Measurements from ENCODE around the gene DCP2.

The DCP2 gene

DNA sequence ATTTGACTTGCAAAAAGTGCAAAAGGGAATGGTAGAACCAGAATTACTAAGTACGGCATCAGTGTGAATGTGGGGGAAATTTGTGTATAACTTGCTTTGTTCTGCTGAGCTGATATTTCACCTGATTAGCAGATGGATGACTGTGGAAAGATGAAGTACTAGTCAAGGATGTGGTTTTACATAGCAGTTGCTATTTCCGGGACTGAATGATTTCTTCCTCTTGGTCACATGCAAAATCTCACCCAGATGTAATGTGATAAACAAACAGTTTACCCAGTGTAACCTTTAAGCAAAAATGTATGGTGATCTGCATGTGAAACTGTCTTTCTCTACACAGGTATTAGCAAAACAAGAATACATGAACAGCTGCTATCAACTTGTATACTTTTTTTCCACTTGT lies 46.1 kb downstream of the DCP2 start:
- DNase-seq = no peak

- DNase-seq = no peak
Measured at GRCh38 chr5:113024076-113024697, 47.6 kb downstream of the DCP2 start.

DNA sequence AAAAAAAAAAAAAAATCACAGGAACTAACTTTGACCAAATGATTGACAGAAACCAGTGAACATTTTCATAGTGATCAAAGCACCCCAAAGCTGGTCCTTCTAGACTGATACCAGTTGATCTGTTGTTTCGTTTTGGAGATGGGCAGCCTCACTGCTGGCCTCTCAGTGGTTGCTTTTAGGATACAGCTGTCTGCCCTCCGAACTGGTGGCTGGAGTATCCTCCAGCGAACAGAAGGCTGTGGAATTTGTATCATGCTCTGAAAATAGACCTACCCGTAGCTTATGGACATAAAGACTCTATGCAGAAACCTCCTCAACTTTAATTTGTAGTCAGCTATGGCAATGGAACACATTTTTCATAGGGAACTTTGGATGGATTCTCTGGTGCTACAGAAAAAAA lies 49.0 kb downstream of the DCP2 start:
- no peak for DNase-seq

GRCh38 chr5:113026211-113026610 lies 49.6 kb downstream of the DCP2 start:
- DNase-seq = no peak

GRCh38 chr5:113027015-113027414 lies 50.4 kb downstream of the DCP2 start:
- DNase-seq = no peak

DNA sequence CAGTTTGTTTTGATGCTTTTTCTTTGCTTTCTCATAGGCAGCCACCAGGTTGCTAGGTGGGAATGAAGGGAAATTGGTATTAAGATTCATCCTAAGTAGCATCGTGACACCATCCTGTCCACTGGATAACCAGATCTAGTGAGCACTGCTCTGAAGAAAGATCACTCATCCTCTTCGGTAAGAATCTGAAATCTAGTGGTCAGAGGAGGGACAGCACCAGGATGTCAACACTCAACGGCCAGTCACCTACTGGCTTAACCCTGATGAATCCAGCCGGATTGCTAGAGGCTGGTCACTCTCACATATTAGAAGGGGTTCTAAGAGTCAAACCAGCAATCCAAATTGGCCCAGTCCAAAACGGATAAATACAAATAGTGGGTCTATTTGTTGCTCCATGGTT lies 50.8 kb downstream of the DCP2 start:
- no peak for DNase-seq

- DNase-seq = no peak
Measured at GRCh38 chr5:113029614-113030013, 53.0 kb downstream of the DCP2 start.

- no peak for DNase-seq
Measured at GRCh38 chr5:113031104-113031503, 54.5 kb downstream of the DCP2 start.

GRCh38 chr5:113031557-113031956 lies 55.0 kb downstream of the DCP2 start:
- no peak for DNase-seq

DNA sequence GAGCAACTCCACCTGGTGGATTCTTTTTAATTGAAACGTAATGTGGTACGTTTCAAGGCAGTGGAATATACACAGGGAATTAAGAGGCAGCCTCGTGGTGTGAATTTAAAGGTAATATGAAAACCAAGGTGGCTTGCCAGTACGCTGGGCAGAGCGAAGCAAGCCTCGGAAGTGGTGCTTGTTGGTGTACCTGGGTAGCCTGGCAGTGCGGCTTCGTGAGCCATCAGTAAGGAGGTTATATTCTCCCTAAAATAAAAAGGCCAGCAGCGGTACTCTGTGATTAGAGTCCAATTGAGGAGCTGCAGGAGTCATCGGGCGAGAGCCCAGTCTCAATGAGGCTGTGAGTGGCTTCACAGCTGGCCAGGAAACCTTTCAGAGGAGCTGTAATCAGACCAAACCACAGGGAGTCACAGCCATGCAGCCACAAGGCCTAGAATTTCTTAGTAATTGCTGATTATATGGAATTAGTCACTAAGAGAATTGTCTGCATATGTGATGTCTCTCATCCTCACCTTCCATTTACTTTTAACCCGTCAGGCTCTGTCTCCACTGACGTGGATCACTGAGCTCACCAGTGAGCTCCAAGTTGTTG lies 57.7 kb downstream of the DCP2 start:
- DNase-seq = no peak

- DNase-seq = no peak
Measured at GRCh38 chr5:113035096-113035495, 58.5 kb downstream of the DCP2 start.

GRCh38 chr5:113036321-113036720 lies 59.7 kb downstream of the DCP2 start:
- no peak for DNase-seq

GRCh38 chr5:113036826-113037225 lies 60.2 kb downstream of the DCP2 start:
- DNase-seq = no peak

DNA sequence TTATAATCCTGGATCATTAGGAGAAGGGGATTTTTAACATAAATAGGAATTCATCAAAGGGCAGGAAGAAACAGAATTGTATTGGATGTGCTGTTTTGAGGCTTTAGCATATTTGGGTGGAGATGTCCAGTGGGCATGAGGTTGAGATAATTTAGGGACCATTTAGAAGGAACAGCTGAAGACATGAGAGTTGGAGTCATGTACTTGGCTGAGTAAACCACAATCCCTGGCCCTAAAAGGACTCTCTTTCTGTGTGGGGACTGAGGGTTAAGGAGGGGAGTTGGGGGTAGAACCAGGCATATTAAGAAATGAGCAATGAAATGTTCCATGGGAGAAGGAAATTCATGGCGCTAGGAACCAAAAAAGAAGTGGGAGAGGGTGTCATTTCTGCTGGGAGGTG lies 61.5 kb downstream of the DCP2 start:
- no peak for DNase-seq

- DNase-seq = no peak
Measured at GRCh38 chr5:113038714-113039113, 62.1 kb downstream of the DCP2 start.

DNA sequence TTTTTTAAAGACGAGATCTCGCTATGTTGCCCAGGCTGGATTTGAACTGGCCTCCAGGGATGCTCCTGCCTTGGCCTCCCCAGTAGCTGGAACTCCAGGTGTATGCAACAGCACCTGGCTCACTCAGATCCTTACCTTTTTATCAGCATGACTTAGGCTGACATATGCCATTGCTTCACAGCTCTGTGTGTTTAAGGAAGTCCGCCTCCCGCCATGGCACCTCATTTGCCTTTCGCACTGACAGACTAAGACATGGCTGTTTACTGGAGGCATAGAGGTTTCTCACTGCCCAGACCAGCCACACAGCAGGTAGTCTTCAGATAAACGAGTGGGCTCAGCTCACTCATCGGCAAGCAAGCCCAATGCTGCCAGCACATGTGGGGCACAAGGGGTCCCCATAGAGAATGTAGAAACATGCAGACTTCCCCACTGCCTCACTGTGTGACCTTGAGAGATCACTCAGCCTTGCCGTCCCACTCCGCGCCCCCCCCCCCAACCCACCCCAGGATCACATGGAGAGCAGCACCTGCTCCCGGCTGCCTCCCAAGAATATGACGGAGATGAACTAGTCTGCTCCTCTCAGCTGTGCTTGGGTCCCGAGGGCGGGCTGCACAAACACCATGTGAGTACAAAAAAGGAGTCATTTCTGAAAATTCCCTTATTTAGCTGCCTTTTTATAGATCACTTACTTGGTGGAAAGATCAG lies 62.8 kb downstream of the DCP2 start:
- DNase-seq = peak; percentile 72

DNA sequence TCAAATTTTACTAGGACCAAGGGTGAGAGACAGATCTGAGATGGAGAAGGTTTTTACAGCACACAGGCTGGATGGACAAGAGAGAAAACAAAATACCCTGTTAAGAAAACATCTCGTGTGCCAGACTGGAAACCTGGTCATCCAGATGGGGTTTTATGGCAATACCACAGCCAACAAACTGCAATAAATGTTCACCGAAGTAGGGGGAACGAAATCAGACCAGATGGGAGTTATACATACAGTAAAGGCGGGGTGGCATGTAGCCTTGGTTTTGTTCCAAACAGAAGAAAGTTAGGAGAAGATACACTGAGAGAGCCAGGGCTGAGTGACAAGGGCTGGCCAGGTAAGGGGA lies 63.3 kb downstream of the DCP2 start:
- no peak for DNase-seq

DNA sequence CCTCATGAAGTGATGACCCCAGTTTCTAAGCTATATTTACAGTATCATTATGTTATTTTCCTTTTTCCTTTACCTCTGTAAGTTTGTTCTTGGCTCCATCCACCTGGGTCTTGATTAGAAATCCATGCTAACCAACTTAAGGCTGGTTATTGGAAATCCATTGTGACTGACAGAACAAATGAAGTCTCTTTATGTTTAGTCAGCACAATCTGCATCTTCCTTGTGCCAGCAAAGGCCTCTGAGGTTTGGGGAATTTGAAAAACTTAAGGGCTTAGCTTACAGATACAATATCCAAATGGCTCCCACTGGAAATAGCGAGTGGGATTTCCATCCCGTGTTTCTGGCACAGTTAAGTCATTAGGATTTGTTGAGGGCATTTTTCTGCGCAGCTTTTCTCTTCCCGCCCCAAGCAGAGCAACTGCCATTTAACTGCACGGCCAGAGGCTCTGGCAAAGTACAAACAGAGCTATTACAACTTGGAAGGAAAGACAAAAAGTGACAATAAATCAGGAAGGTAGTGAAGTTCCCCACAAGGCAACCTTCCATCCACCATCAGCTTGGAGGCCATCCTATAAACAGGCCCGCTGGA lies 64.2 kb downstream of the DCP2 start:
- DNase-seq = peak; percentile 71

DNA sequence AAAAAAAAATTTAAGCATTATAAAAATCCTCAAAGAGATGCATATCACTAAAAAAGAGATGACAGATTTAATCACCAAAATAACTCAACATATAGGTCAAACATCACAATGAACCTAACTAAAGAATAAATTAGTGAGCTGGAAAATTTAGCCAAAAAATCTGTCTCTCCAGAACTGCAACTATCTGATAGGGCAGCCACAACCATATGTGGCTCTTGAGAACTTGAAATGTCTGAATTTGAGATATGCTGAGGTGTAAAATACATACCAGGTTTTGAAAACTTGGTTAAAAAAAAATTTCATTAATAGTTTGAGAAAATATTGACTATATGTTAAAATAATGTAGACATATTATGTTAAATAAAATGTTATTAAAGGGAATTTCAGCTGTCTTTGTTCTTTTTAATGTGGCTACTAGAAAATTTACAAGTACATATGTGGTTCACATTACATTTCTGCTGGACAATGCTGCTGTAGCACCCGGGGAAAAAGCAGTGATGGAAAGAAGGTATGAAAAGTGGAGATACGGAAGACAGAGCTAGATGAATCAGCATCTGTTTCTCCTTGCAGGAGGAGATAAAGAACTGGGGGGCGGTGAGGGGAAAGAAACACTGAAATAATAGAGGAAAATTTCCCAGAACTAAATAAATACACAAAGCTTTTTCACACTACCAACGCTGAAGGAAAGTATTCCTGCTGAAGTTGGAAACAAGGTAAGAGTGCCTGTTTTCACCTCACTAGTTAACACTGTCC lies 66.1 kb downstream of the DCP2 start:
- DNase-seq = no peak

- no peak for DNase-seq
Measured at GRCh38 chr5:113043491-113043931, 66.9 kb downstream of the DCP2 start.

- no peak for DNase-seq
Measured at GRCh38 chr5:113044776-113045465, 68.3 kb downstream of the DCP2 start.

DNA sequence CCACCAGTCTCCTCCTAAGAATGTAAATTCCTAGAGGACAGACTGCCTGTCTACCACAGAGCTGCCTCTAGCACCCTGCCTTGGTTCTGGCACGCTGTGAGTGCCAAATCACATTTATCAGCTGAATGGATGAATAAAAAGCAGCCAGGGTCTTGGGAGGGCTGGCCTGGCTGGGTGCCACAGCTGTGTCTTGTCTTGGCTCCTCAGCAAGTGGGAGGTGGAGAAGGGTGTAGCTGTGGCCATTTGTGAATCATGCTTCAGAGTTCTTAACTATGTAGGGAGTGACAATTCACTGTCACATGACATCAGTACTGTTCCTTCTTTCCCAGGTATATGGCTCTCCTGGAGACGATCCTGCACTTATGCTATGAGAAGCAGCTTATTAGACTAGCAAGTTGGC lies 70.6 kb downstream of the DCP2 start:
- DNase-seq = no peak

All from femur (tissue), 1 donor.